HCT116 (cell line): ENCODE results near the gene MYO7B. TPM values are rescaled to one million over a fixed set of nuclear protein-coding genes. Genes with fewer than 3 reads are reported as not detected.

Experiments used
- ATAC-seq: fragments of 200-7000 bp; cut with Tn5 transposase; 2 replicates; pipeline ENCODE4 v1.9.1; 2020; ENCODE audit warnings: mild to moderate bottlenecking, moderate library complexity
- BruUV-seq: library from RNA; stranded (reverse); fragments of 400-500 nt; replicated peaks from 2 replicates; lab custom pipeline; 2021; lab: Mats Ljungman, UMichigan
- CTCF ChIA-PET: fragments of 300-600 bp; sonication (Branson Sonifier 250); formaldehyde crosslinking; loops from one replicate; lab custom pipeline; 2021; ENCODE audit warnings: antibody characterized with exemption; lab: Charles Lee
- POLR2A ChIA-PET: fragments of 300-600, 350-600 bp; sonication (Branson Sonifier 250); formaldehyde crosslinking; loops from one replicate; lab custom pipeline; 2021; ENCODE audit warnings: antibody characterized with exemption; lab: Charles Lee
- RAD21 ChIA-PET, 2 experiments: fragments of 300-600 bp; sonication (Branson Sonifier 250); formaldehyde crosslinking; loops; one replicate each; lab custom pipeline; 2023; ENCODE audit warnings: low total read pairs in 2 of 2; ENCODE audit not compliant: uncharacterized antibody in 2 of 2, unreplicated experiment in 2 of 2, low non-redundant PET in 1 of 2; lab: Charles Lee
- DNase-seq: peaks from one replicate; pipeline ENCODE4 v3.0.0-alpha.2; 2010; ENCODE audit warnings: low read depth, low spot score
- H2AFZ ChIP-seq: fragments of 200-600 bp; shearing (Covaris generic), sonication (generic); 2 replicates; pipeline ENCODE4 v1.6.1; 2017; ENCODE audit warnings: low read depth, mixed run types, mixed read lengths, antibody characterized with exemption, low read length; ENCODE audit not compliant: poor library complexity, severe bottlenecking
- H3K27ac ChIP-seq: 2 replicates; pipeline ENCODE4 v1.5.1; 2012; ENCODE audit warnings: low read depth, low read length
- H3K27me3 ChIP-seq: fragments of 200-600 bp; sonication (generic); 2 replicates; pipeline ENCODE4 v1.6.1; 2016; ENCODE audit warnings: mixed run types, low read length, mixed read lengths; ENCODE audit not compliant: insufficient read depth
- H3K36me3 ChIP-seq, 2 experiments: fragments of 200-500 bp in 1 of 2; fragments of 200-600 bp in 1 of 2; sonication (Bioruptor generic) in 1 of 2; sonication (generic) in 1 of 2; 2 replicates each; pipeline versions ENCODE4 v1.5.1 to v1.6.1; 2014 to 2016; ENCODE audit warnings: low read length in 2 of 2, inconsistent platforms in 1 of 2, mixed read lengths in 1 of 2, mixed run types in 1 of 2; ENCODE audit not compliant: insufficient read depth in 2 of 2, control insufficient read depth in 1 of 2
- H3K4me1 ChIP-seq, 2 experiments: fragments of 200-600 bp in 1 of 2; sonication (generic) in 1 of 2; 2 replicates each; pipeline versions ENCODE4 v1.5.1 to v1.6.1; 2012 to 2017; ENCODE audit warnings: low read length in 2 of 2, inconsistent platforms in 1 of 2, mild to moderate bottlenecking in 1 of 2, mixed read lengths in 1 of 2, mixed run types in 1 of 2, moderate library complexity in 1 of 2; ENCODE audit not compliant: insufficient read depth in 2 of 2, control insufficient read depth in 1 of 2
- H3K4me2 ChIP-seq: fragments of 200-600 bp; sonication (generic); 2 replicates; pipeline ENCODE4 v1.6.1; 2017; ENCODE audit warnings: mixed run types, low read length, mixed read lengths
- H3K4me3 ChIP-seq, 2 experiments: fragments of 200-600 bp in 1 of 2; sonication (generic) in 1 of 2; replicated peaks in 1 of 2; 2 replicates each; pipeline ENCODE4 v1.5.1; 2011 to 2016; ENCODE audit warnings: low read length in 2 of 2, control low read depth in 1 of 2, low read depth in 1 of 2, mild to moderate bottlenecking in 1 of 2, mixed read lengths in 1 of 2, mixed run types in 1 of 2
- H3K79me2 ChIP-seq: fragments of 200-600 bp; sonication (generic); 2 replicates; pipeline ENCODE4 v1.6.1; 2017; ENCODE audit warnings: mild to moderate bottlenecking, mixed run types, low read length, moderate library complexity, mixed read lengths; ENCODE audit not compliant: insufficient read depth
- H3K9ac ChIP-seq: fragments of 200-600 bp; sonication (generic); 2 replicates; pipeline ENCODE4 v1.6.1; 2016; ENCODE audit warnings: low read length, mixed read lengths
- H3K9me2 ChIP-seq: fragments of 200-600 bp; sonication (generic), shearing (Covaris generic); 2 replicates; pipeline ENCODE4 v1.6.1; 2017; ENCODE audit warnings: mixed run types, mild to moderate bottlenecking, moderate library complexity; ENCODE audit not compliant: insufficient read depth
- H3K9me3 ChIP-seq, 2 experiments: fragments of 200-500 bp in 1 of 2; fragments of 200-600 bp in 1 of 2; sonication (Bioruptor generic) in 1 of 2; sonication (generic) in 1 of 2; 2 replicates each; pipeline ENCODE4 v1.6.1; 2014 to 2017; ENCODE audit warnings: low read length in 2 of 2, mixed read lengths in 2 of 2, inconsistent platforms in 1 of 2, low read depth in 1 of 2, mild to moderate bottlenecking in 1 of 2, mixed run types in 1 of 2, moderate library complexity in 1 of 2; ENCODE audit not compliant: control insufficient read depth in 1 of 2, insufficient read depth in 1 of 2
- H4K20me1 ChIP-seq: fragments of 200-600 bp; sonication (generic), shearing (Covaris generic); 2 replicates; pipeline ENCODE4 v1.6.1; 2017; ENCODE audit warnings: mixed run types, mild to moderate bottlenecking, moderate library complexity; ENCODE audit not compliant: insufficient read depth
- CBX3 ChIP-seq: IDR thresholded peaks from 2 replicates; pipeline ENCODE4 v1.6.1; 2012; ENCODE audit warnings: low read depth
- CEBPB ChIP-seq: IDR thresholded peaks from 2 replicates; pipeline ENCODE4 v1.6.1; 2012; ENCODE audit warnings: low read depth
- CTCF ChIP-seq, 3 experiments: fragments of 200-600 bp in 1 of 3; sonication (generic) in 1 of 3; IDR thresholded peaks in 2 of 3; conservative IDR thresholded peaks in 1 of 3; 2 replicates each; pipeline ENCODE4 v1.5.1; 2012 to 2017; ENCODE audit warnings: low read depth in 2 of 3, low read length in 2 of 3, antibody characterized with exemption in 1 of 3, borderline replicate concordance in 1 of 3, control low read depth in 1 of 3, mild to moderate bottlenecking in 1 of 3, mixed read lengths in 1 of 3, mixed run types in 1 of 3, moderate library complexity in 1 of 3; ENCODE audit not compliant: insufficient read depth in 1 of 3
- EGR1 ChIP-seq: IDR thresholded peaks from 2 replicates; pipeline ENCODE4 v1.6.1; 2012; ENCODE audit warnings: low read depth
- ELF1 ChIP-seq: IDR thresholded peaks from 2 replicates; pipeline ENCODE4 v1.6.1; 2012; ENCODE audit warnings: low read depth, borderline replicate concordance
- EZH2 ChIP-seq: fragments of 200-600 bp; sonication (generic); IDR thresholded peaks from 2 replicates; pipeline ENCODE4 v1.6.1; 2017; ENCODE audit warnings: antibody characterized with exemption, mixed run types
- EZH2phosphoT487 ChIP-seq: fragments of 200-600 bp; IDR thresholded peaks from 2 replicates; pipeline ENCODE4 v1.6.1; 2018; ENCODE audit warnings: antibody characterized with exemption, borderline replicate concordance
- FOSL1 ChIP-seq: IDR thresholded peaks from 2 replicates; pipeline ENCODE4 v1.6.1; 2012; ENCODE audit warnings: low read depth
- JUND ChIP-seq: IDR thresholded peaks from 2 replicates; pipeline ENCODE4 v1.6.1; 2012
- MAX ChIP-seq: IDR thresholded peaks from 2 replicates; pipeline ENCODE4 v1.6.1; 2012
- POLR2A ChIP-seq: IDR thresholded peaks from 2 replicates; pipeline ENCODE4 v1.7.0; 2011; ENCODE audit warnings: borderline replicate concordance; ENCODE audit not compliant: insufficient read depth, insufficient read length; ENCODE audit errors: extremely low read depth
- POLR2AphosphoS5 ChIP-seq: IDR thresholded peaks from 2 replicates; pipeline ENCODE4 v1.6.1; 2011; ENCODE audit warnings: mild to moderate bottlenecking, low read depth, low read length, moderate library complexity
- RAD21 ChIP-seq: IDR thresholded peaks from 2 replicates; pipeline ENCODE4 v1.6.1; 2012; ENCODE audit warnings: low read depth, mild to moderate bottlenecking
- REST ChIP-seq: IDR thresholded peaks from 2 replicates; pipeline ENCODE4 v1.6.1; 2012; ENCODE audit warnings: low read depth
- SIN3A ChIP-seq: IDR thresholded peaks from 2 replicates; pipeline ENCODE4 v1.6.1; 2012; ENCODE audit warnings: low read depth
- SP1 ChIP-seq: IDR thresholded peaks from 2 replicates; pipeline ENCODE4 v1.6.1; 2012; ENCODE audit warnings: low read depth
- TCF7L2 ChIP-seq: IDR thresholded peaks from 2 replicates; pipeline ENCODE4 v1.7.0; 2011; ENCODE audit warnings: borderline replicate concordance, inconsistent platforms; ENCODE audit not compliant: insufficient read depth, insufficient read length; ENCODE audit errors: extremely low read depth
- ZBTB33 ChIP-seq: IDR thresholded peaks from 2 replicates; pipeline ENCODE4 v1.6.1; 2011; ENCODE audit warnings: mild to moderate bottlenecking, low read length, moderate library complexity; ENCODE audit not compliant: insufficient replicate concordance; ENCODE audit errors: extremely low read depth
- ZNF274 ChIP-seq: fragments of 200-500 bp; sonication (Bioruptor generic); IDR thresholded peaks from 2 replicates; pipeline ENCODE4 v1.6.1; 2014; ENCODE audit warnings: mild to moderate bottlenecking, low read depth, low read length, inconsistent platforms
- intact Hi-C: fragments of 100-400 bp; cut with micrococcal nuclease; formaldehyde crosslinking; loops from 2 replicates; pipeline ENCODE4 v1.10.0; 2022
- total RNA-seq: library from RNA; stranded (reverse); gene quantifications from one replicate; pipeline ENCODE4 v1.2.1, GENCODE V29; 2021; ENCODE audit not compliant: unreplicated experiment

Gene MYO7B
- total RNA-seq, 1 experiment from 2014 or later = 0.07 TPM

GRCh38 chr2:127649100-127649611 lies 113.7 kb downstream of the MYO7B start:
- Histone ChIP-seq H3K79me2 (no peaks in the 10 kb centered on the region), H3K27ac (no peak overlapping the region), H3K4me3 (no peak overlapping the region), H2AFZ (no peak overlapping the region), H4K20me1 (no peaks in the 10 kb centered on the region), H3K36me3 (no peaks in the 10 kb centered on the region), H3K9me2 (no peaks in the 10 kb centered on the region), H3K27me3 (no peaks in the 10 kb centered on the region), H3K9me3 (no peaks in the 10 kb centered on the region), H3K4me1 (peaks cover 9 to 31% of the 10 kb centered on the region in 2 experiments), H3K4me2 (no peak overlapping the region), H3K9ac (no peak overlapping the region)
- ATAC-seq (peak; percentile 10), DNase-seq (no peak)
- TF ChIP-seq TCF7L2 = no peak
- no peak for TF ChIP-seq CBX3
- TF ChIP-seq ZBTB33 = no peak
- TF ChIP-seq CTCF (IDR thresholded peaks at IDR 0.05 in 2 of 3, conservative IDR thresholded peaks at IDR 0.05 in 1 of 3; ENCODE audit: borderline replicate concordance in 1 of 3, insufficient read depth in 1 of 3, low read depth in 2 of 3, low read length in 2 of 3) = no peak
- TF ChIP-seq ELF1 = no peak
- no peak for TF ChIP-seq EGR1
- no peak for TF ChIP-seq RAD21
- no peak for TF ChIP-seq ZNF274
- no peak for TF ChIP-seq CEBPB
- TF ChIP-seq EZH2phosphoT487 = no peak
- no peak for TF ChIP-seq POLR2AphosphoS5
- no peak for TF ChIP-seq SP1
- TF ChIP-seq POLR2A = no peak
- no peak for TF ChIP-seq MAX
- no peak for TF ChIP-seq REST
- TF ChIP-seq SIN3A = no peak
- no peak for TF ChIP-seq FOSL1
- no peak for TF ChIP-seq EZH2
- no peak for TF ChIP-seq JUND
- ChIA-PET RAD21 (interaction anchor here (1.4 to 1.8 kb wide), 3 partner anchors 58 kb away, joined by 3 to 15 read pairs (median 9); no protein-coding TSS in a partner anchor), CTCF (interaction anchor here (1.0 to 5.8 kb wide), 3 partner anchors 23 to 452 kb away, joined by 3 to 97 read pairs (median 17); no protein-coding TSS in a partner anchor), POLR2A (no interaction called here)
- BruUV-seq = no TSS peak
- intact Hi-C loops = loop anchor here (1.0 to 10.0 kb wide), 3 partner anchors 58 to 452 kb away; no protein-coding TSS in a partner anchor
